Panc1 (cell line): ENCODE data around the gene LMBRD1. TPM values are rescaled to one million over a fixed set of nuclear protein-coding genes. Genes with fewer than 3 reads are reported as not detected.

Source experiments
- ATAC-seq: fragments of 200-7000 bp; cut with Tn5 transposase; 2 replicates; pipeline ENCODE4 v1.9.1; 2020; ENCODE audit warnings: mild to moderate bottlenecking, moderate library complexity
- BruUV-seq: library from RNA; stranded (reverse); fragments of 400-500 nt; replicated peaks from 2 replicates; lab custom pipeline; 2021; lab: Mats Ljungman, UMichigan
- CTCF ChIA-PET: fragments of 300-600 bp; sonication (Branson Sonifier 250); formaldehyde crosslinking; loops from one replicate; lab custom pipeline; 2022; ENCODE audit warnings: antibody characterized with exemption; lab: Charles Lee
- POLR2A ChIA-PET: fragments of 300-600 bp; sonication (Branson Sonifier 250); formaldehyde crosslinking; loops from one replicate; lab custom pipeline; 2022; ENCODE audit warnings: antibody characterized with exemption; lab: Charles Lee
- DNase-seq: peaks from one replicate; pipeline ENCODE4 v3.0.0-alpha.2; 2010; ENCODE audit warnings: low read depth, low spot score
- H3K27ac ChIP-seq: 2 replicates; pipeline ENCODE4 v1.5.1; 2011; ENCODE audit warnings: mild to moderate bottlenecking, low read length, inconsistent platforms
- H3K27me3 ChIP-seq: fragments of 200-500 bp; sonication (Bioruptor generic); 2 replicates; pipeline ENCODE4 v1.6.0; 2014; ENCODE audit warnings: low read length, inconsistent platforms; ENCODE audit not compliant: control insufficient read depth, insufficient read depth
- H3K36me3 ChIP-seq: fragments of 200-500 bp; sonication (Bioruptor generic); 2 replicates; pipeline ENCODE4 v1.5.1; 2014; ENCODE audit warnings: inconsistent platforms, mild to moderate bottlenecking, low read length, moderate library complexity; ENCODE audit not compliant: control insufficient read depth, insufficient read depth
- H3K4me1 ChIP-seq: 2 replicates; pipeline ENCODE4 v1.5.1; 2011; ENCODE audit warnings: inconsistent platforms, mild to moderate bottlenecking, low read length, moderate library complexity; ENCODE audit not compliant: control insufficient read depth, insufficient read depth
- H3K4me3 ChIP-seq, 2 experiments: 2 replicates each; pipeline ENCODE4 v1.5.1; 2011 to 2012; ENCODE audit warnings: low read depth in 2 of 2, low read length in 2 of 2, mild to moderate bottlenecking in 2 of 2, inconsistent platforms in 1 of 2, moderate library complexity in 1 of 2
- H3K9me3 ChIP-seq: fragments of 200-500 bp; sonication (Bioruptor generic); 2 replicates; pipeline ENCODE4 v1.5.1; 2014; ENCODE audit warnings: low read depth, mild to moderate bottlenecking, inconsistent platforms, low read length, moderate library complexity; ENCODE audit not compliant: control insufficient read depth, insufficient read depth
- POLR2AphosphoS5 ChIP-seq: IDR thresholded peaks from 2 replicates; pipeline ENCODE4 v1.6.1; 2012; ENCODE audit warnings: mild to moderate bottlenecking, low read depth, low read length, moderate library complexity
- SIN3A ChIP-seq: IDR thresholded peaks from 2 replicates; pipeline ENCODE4 v1.6.1; 2012; ENCODE audit warnings: low read depth, mild to moderate bottlenecking, low read length, moderate library complexity, borderline replicate concordance; ENCODE audit not compliant: insufficient read depth
- TCF7L2 ChIP-seq: IDR thresholded peaks from 2 replicates; pipeline ENCODE4 v1.6.1; 2011; ENCODE audit warnings: mild to moderate bottlenecking, low read depth, low read length, inconsistent platforms
- in situ Hi-C: cut with HindIII; loops from 2 replicates; pipeline ENCODE4 v1.10.0; 2016; ENCODE audit warnings: low sequenced_read_pairs, low pct_unique_long_range_greater_than_20kb
- intact Hi-C: fragments of 100-400 bp; cut with micrococcal nuclease; formaldehyde crosslinking; loops from one replicate; pipeline ENCODE4 v1.10.0; 2022; ENCODE audit not compliant: unreplicated experiment
- total RNA-seq: library from RNA; stranded (reverse); gene quantifications from one replicate; pipeline ENCODE4 v1.2.1, GENCODE V29; 2021; ENCODE audit not compliant: unreplicated experiment
- TF ChIP-seq, protein P1 (sequence below): fragments of 450-650 bp; IDR thresholded peaks from 2 replicates; pipeline ENCODE4 v1.5.1; 2017; ENCODE audit warnings: mild to moderate bottlenecking
- TF ChIP-seq, protein P2 (sequence below), 2 experiments: IDR thresholded peaks; 2 replicates each; pipeline ENCODE4 v1.6.1; 2011 to 2012; ENCODE audit warnings: low read depth in 2 of 2, control low read depth in 1 of 2, low read length in 1 of 2, mild to moderate bottlenecking in 1 of 2, moderate library complexity in 1 of 2; ENCODE audit not compliant: insufficient read depth in 1 of 2

LMBRD1 gene
- total RNA-seq, 1 experiment from 2014 or later: 17.9 TPM

DNA sequence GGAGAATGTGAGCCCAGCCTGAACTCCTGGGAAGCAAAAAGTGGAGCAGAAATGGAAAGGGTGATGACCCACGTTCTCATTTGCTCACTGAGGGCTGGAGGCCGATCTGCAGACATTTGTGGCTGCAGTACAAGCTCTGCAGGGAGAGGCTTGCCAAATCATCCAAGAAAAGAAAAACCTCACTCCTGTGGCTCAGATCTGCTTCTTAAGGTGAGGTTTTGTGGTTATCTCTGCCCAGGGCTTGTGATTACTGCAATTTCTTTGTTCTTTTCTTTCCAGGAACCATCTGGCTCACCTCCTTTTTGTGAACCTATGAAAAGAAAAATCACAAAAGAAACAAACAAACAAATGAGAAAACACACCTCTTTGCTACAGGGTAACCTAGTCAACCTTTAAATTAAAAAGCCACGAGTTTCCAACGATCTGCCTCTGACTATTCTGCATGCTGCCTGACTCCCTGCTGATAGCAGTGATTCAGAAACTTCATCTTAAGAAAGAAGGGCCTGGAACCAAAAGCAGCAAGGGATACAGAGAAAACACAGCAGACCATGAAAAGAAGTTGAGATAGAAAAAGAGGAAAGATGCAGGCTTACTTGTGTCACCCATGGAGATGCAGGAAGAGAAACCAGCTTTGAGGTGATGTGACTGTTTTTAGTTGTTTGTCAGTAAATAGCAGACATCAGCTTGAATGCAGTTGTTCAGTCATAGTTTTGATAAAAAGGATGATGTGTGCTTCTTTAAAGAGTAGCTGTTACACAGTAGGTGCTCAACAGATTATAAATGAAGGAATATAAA is 165.1 kb downstream of the LMBRD1 start:
- no TSS peak for BruUV-seq
- H3K4me1 ChIP-seq: no peaks in the 10 kb centered on the region
- H3K4me3 ChIP-seq: no peak overlapping the region
- H3K27me3 ChIP-seq: no peaks in the 10 kb centered on the region
- ChIA-PET CTCF (no interaction called here), POLR2A (no interaction called here)
- no peaks in the 10 kb centered on the region for H3K9me3 ChIP-seq
- H3K27ac ChIP-seq: no peak overlapping the region
- H3K36me3 ChIP-seq: no peaks in the 10 kb centered on the region
- DNase-seq (no peak), ATAC-seq (no peak)
- in situ Hi-C loops (no loop called here), intact Hi-C loops (no loop called here)
- TF ChIP-seq TCF7L2 (no peak), POLR2AphosphoS5 (no peak), SIN3A (no peak)
- TF ChIP-seq, protein P1, sequence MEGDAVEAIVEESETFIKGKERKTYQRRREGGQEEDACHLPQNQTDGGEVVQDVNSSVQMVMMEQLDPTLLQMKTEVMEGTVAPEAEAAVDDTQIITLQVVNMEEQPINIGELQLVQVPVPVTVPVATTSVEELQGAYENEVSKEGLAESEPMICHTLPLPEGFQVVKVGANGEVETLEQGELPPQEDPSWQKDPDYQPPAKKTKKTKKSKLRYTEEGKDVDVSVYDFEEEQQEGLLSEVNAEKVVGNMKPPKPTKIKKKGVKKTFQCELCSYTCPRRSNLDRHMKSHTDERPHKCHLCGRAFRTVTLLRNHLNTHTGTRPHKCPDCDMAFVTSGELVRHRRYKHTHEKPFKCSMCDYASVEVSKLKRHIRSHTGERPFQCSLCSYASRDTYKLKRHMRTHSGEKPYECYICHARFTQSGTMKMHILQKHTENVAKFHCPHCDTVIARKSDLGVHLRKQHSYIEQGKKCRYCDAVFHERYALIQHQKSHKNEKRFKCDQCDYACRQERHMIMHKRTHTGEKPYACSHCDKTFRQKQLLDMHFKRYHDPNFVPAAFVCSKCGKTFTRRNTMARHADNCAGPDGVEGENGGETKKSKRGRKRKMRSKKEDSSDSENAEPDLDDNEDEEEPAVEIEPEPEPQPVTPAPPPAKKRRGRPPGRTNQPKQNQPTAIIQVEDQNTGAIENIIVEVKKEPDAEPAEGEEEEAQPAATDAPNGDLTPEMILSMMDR: no peak
- TF ChIP-seq, protein P2, sequence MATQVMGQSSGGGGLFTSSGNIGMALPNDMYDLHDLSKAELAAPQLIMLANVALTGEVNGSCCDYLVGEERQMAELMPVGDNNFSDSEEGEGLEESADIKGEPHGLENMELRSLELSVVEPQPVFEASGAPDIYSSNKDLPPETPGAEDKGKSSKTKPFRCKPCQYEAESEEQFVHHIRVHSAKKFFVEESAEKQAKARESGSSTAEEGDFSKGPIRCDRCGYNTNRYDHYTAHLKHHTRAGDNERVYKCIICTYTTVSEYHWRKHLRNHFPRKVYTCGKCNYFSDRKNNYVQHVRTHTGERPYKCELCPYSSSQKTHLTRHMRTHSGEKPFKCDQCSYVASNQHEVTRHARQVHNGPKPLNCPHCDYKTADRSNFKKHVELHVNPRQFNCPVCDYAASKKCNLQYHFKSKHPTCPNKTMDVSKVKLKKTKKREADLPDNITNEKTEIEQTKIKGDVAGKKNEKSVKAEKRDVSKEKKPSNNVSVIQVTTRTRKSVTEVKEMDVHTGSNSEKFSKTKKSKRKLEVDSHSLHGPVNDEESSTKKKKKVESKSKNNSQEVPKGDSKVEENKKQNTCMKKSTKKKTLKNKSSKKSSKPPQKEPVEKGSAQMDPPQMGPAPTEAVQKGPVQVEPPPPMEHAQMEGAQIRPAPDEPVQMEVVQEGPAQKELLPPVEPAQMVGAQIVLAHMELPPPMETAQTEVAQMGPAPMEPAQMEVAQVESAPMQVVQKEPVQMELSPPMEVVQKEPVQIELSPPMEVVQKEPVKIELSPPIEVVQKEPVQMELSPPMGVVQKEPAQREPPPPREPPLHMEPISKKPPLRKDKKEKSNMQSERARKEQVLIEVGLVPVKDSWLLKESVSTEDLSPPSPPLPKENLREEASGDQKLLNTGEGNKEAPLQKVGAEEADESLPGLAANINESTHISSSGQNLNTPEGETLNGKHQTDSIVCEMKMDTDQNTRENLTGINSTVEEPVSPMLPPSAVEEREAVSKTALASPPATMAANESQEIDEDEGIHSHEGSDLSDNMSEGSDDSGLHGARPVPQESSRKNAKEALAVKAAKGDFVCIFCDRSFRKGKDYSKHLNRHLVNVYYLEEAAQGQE (IDR thresholded peaks at IDR 0.05; ENCODE audit: insufficient read depth in 1 of 2, low read depth in 2 of 2, low read length in 1 of 2): no peak

DNA sequence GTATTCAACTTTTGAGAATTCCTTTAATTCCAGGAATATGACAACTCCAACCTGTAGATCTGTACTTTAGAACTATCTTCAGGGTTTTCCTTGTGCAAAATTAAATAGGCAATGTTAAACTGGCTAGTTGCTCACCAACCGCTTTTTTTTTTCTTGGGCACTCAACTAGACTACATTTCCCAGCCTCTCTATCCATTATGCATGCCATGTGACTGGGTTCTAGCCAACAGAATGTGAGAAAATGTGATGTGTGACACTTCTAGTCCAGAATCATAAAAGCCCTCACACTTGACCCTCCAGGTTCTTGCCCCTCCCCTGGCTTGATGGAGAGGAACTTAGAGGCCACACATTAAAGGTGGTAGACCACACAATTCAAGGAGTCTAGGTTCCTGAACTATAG is 166.0 kb downstream of the LMBRD1 start:
- Histone ChIP-seq H3K4me1 (no peaks in the 10 kb centered on the region), H3K27ac (no peak overlapping the region), H3K27me3 (no peaks in the 10 kb centered on the region), H3K4me3 (no peak overlapping the region), H3K36me3 (no peaks in the 10 kb centered on the region), H3K9me3 (no peaks in the 10 kb centered on the region)
- no peak for DNase-seq
- TF ChIP-seq POLR2AphosphoS5 (no peak), TCF7L2 (no peak), SIN3A (no peak)
- TF ChIP-seq, protein P2 (IDR thresholded peaks at IDR 0.05; ENCODE audit: insufficient read depth in 1 of 2, low read depth in 2 of 2, low read length in 1 of 2): no peak
- TF ChIP-seq, protein P1: no peak
- ChIA-PET POLR2A (no interaction called here), CTCF (no interaction called here)
- in situ Hi-C loops: no loop called here
- ATAC-seq: no peak
- BruUV-seq: no TSS peak
- intact Hi-C loops: no loop called here
